HEK293 (cell line): ENCODE results near the gene RTL1.

Experiments
- CTCF ChIA-PET: fragments of 350-600 bp; formaldehyde crosslinking; extraction: SDS; loops from one replicate; lab custom pipeline; 2021; ENCODE audit warnings: antibody characterized with exemption; lab: Yijun Ruan, JAX
- POLR2A ChIA-PET: fragments of 300-600 bp; formaldehyde crosslinking; extraction: SDS; loops from one replicate; lab custom pipeline; 2020; ENCODE audit warnings: antibody characterized with exemption, inconsistent platforms; lab: Yijun Ruan, JAX
- H3K27ac ChIP-seq: fragments of 200-500 bp; sonication (Bioruptor generic); 2 replicates; pipeline ENCODE4 v1.5.1; 2014; ENCODE audit warnings: low read depth, low read length, control low read depth, inconsistent platforms; ENCODE audit errors: extremely low read depth
- H3K36me3 ChIP-seq, 2 experiments: fragments of 200-500 bp in 1 of 2; sonication (Bioruptor generic) in 1 of 2; 1 replicate in 1 of 2; 2 replicates in 1 of 2; pipeline ENCODE4 v1.5.1; 2014 to 2017; ENCODE audit warnings: inconsistent platforms in 2 of 2, low read length in 2 of 2; ENCODE audit not compliant: control insufficient read depth in 2 of 2, insufficient read depth in 1 of 2
- H3K4me1 ChIP-seq: fragments of 200-500 bp; sonication (Bioruptor generic); 2 replicates; pipeline ENCODE4 v1.5.1; 2014; ENCODE audit warnings: mild to moderate bottlenecking, low read length, inconsistent platforms; ENCODE audit not compliant: control insufficient read depth, insufficient read depth
- H3K4me3 ChIP-seq: 2 replicates; pipeline ENCODE4 v1.5.1; 2011; ENCODE audit warnings: low read depth, mild to moderate bottlenecking, control low read depth, low read length, moderate library complexity
- H3K9me3 ChIP-seq: fragments of 200-500 bp; sonication (Bioruptor generic); 2 replicates; pipeline ENCODE4 v1.5.1; 2014; ENCODE audit warnings: low read depth, low read length, inconsistent platforms; ENCODE audit not compliant: control insufficient read depth, insufficient read depth
- BCL11A ChIP-seq: fragments of 450-650 bp; formaldehyde crosslinking; IDR thresholded peaks from 2 replicates; pipeline ENCODE4 v1.5.1; 2016; ENCODE audit warnings: low read depth, missing biosample characterization, missing genetic modification characterization
- EGR2 ChIP-seq: fragments of 450-650 bp; formaldehyde crosslinking; IDR thresholded peaks from 2 replicates; pipeline ENCODE4 v1.5.1; 2016; ENCODE audit warnings: low read depth, missing biosample characterization, missing genetic modification characterization
- IKZF3 ChIP-seq: fragments of 450-650 bp; IDR thresholded peaks from 2 replicates; pipeline ENCODE4 v1.5.0; 2018; ENCODE audit warnings: missing biosample characterization, mild to moderate bottlenecking, missing genetic modification characterization, moderate library complexity
- PRDM6 ChIP-seq: fragments of 450-650 bp; formaldehyde crosslinking; IDR thresholded peaks from 2 replicates; pipeline ENCODE4 v1.5.1; 2017; ENCODE audit warnings: missing biosample characterization, missing genetic modification characterization
- RBAK ChIP-seq: fragments of 450-650 bp; formaldehyde crosslinking; IDR thresholded peaks from 2 replicates; pipeline ENCODE4 v1.5.1; 2016; ENCODE audit warnings: missing biosample characterization, missing genetic modification characterization
- SALL2 ChIP-seq: fragments of 450-650 bp; formaldehyde crosslinking; IDR thresholded peaks from 2 replicates; pipeline ENCODE4 v1.5.0; 2017; ENCODE audit warnings: missing biosample characterization, mild to moderate bottlenecking, missing genetic modification characterization, borderline replicate concordance
- TCF7L2 ChIP-seq: IDR thresholded peaks from 2 replicates; pipeline ENCODE4 v1.6.1; 2011; ENCODE audit warnings: low read depth, mild to moderate bottlenecking, inconsistent platforms, low read length, moderate library complexity, borderline replicate concordance
- ZBTB26 ChIP-seq: fragments of 450-650 bp; formaldehyde crosslinking; optimal IDR thresholded peaks from 2 replicates; pipeline ENCODE3; 2016; ENCODE audit warnings: missing biosample characterization, mild to moderate bottlenecking, missing genetic modification characterization
- ZBTB7A ChIP-seq: fragments of 450-650 bp; formaldehyde crosslinking; IDR thresholded peaks from 2 replicates; pipeline ENCODE4 v1.5.1; 2016; ENCODE audit warnings: low read depth, missing biosample characterization, missing genetic modification characterization
- ZFHX2 ChIP-seq: fragments of 450-650 bp; formaldehyde crosslinking; conservative IDR thresholded peaks from 2 replicates; pipeline ENCODE4 v1.5.1; 2016; ENCODE audit warnings: missing biosample characterization, missing genetic modification characterization
- ZFP69B ChIP-seq: fragments of 450-650 bp; formaldehyde crosslinking; IDR thresholded peaks from 2 replicates; pipeline ENCODE4 v1.5.1; 2016; ENCODE audit warnings: missing biosample characterization, missing genetic modification characterization
- ZNF24 ChIP-seq: fragments of 450-650 bp; formaldehyde crosslinking; IDR thresholded peaks from 2 replicates; pipeline ENCODE4 v1.5.1; 2016; ENCODE audit warnings: missing biosample characterization, missing genetic modification characterization
- ZNF350 ChIP-seq: fragments of 450-650 bp; formaldehyde crosslinking; IDR thresholded peaks from 2 replicates; pipeline ENCODE4 v1.5.0; 2017; ENCODE audit warnings: missing biosample characterization, mild to moderate bottlenecking, missing genetic modification characterization
- ZNF398 ChIP-seq: fragments of 450-650 bp; formaldehyde crosslinking; IDR thresholded peaks from 2 replicates; pipeline ENCODE4 v1.5.1; 2017; ENCODE audit warnings: missing biosample characterization, missing genetic modification characterization
- ZNF48 ChIP-seq: fragments of 450-650 bp; formaldehyde crosslinking; IDR thresholded peaks from 2 replicates; pipeline ENCODE4 v1.5.1; 2016; ENCODE audit warnings: missing biosample characterization, missing genetic modification characterization
- ZNF530 ChIP-seq: fragments of 450-650 bp; formaldehyde crosslinking; IDR thresholded peaks from 2 replicates; pipeline ENCODE4 v1.5.1; 2016; ENCODE audit warnings: low read depth, missing biosample characterization, missing genetic modification characterization
- ZNF561 ChIP-seq: fragments of 450-650 bp; IDR thresholded peaks from 2 replicates; pipeline ENCODE4 v1.5.1; 2018; ENCODE audit warnings: missing biosample characterization, missing genetic modification characterization, borderline replicate concordance
- ZNF660 ChIP-seq: fragments of 450-650 bp; IDR thresholded peaks from 2 replicates; pipeline ENCODE4 v1.5.1; 2018; ENCODE audit warnings: missing biosample characterization, mild to moderate bottlenecking, missing genetic modification characterization
- TF ChIP-seq, protein P1 (sequence below): fragments of 450-650 bp; formaldehyde crosslinking; IDR thresholded peaks from 2 replicates; pipeline ENCODE4 v1.5.1; 2017; ENCODE audit warnings: missing biosample characterization, missing genetic modification characterization

Gene RTL1

GRCh38 chr14:100889641-100890040 lies 13.9 kb downstream of the RTL1 start (continued):
- TF ChIP-seq ZFHX2 (tag by site-specific recombination) (no peak), ZNF398 (no peak), BCL11A (no peak), ZNF24 (no peak), TCF7L2 (no peak)
- TF ChIP-seq, protein P1, sequence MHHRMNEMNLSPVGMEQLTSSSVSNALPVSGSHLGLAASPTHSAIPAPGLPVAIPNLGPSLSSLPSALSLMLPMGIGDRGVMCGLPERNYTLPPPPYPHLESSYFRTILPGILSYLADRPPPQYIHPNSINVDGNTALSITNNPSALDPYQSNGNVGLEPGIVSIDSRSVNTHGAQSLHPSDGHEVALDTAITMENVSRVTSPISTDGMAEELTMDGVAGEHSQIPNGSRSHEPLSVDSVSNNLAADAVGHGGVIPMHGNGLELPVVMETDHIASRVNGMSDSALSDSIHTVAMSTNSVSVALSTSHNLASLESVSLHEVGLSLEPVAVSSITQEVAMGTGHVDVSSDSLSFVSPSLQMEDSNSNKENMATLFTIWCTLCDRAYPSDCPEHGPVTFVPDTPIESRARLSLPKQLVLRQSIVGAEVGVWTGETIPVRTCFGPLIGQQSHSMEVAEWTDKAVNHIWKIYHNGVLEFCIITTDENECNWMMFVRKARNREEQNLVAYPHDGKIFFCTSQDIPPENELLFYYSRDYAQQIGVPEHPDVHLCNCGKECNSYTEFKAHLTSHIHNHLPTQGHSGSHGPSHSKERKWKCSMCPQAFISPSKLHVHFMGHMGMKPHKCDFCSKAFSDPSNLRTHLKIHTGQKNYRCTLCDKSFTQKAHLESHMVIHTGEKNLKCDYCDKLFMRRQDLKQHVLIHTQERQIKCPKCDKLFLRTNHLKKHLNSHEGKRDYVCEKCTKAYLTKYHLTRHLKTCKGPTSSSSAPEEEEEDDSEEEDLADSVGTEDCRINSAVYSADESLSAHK (tag by site-specific recombination), result no peak

- Histone ChIP-seq H3K27ac (no peak overlapping the region), H3K9me3 (no peaks in the 10 kb centered on the region), H3K4me3 (no peak overlapping the region), H3K4me1 (peaks cover 16% of the 10 kb centered on the region), H3K36me3 (no peaks in the 10 kb centered on the region)
- ChIA-PET CTCF (interaction anchor here (1.7 kb wide), 1 partner anchor 38 kb away, joined by 4 read pairs; no protein-coding TSS in a partner anchor), POLR2A (no interaction called here)
- TF ChIP-seq ZBTB7A (tag by site-specific recombination) (no peak), PRDM6 (tag by site-specific recombination) (peak; percentile 90)
Observed at GRCh38 chr14:100888789-100889315, 14.7 kb downstream of the RTL1 start.

- POLR2A ChIA-PET, result no interaction called here
- peaks cover 16% of the 10 kb centered on the region for H3K4me1 ChIP-seq
- H3K4me3 ChIP-seq, result no peak overlapping the region
- CTCF ChIA-PET, result interaction anchor here (1.0 to 1.7 kb wide), 3 partner anchors 12 to 502 kb away, joined by 3 to 4 read pairs (median 3); no protein-coding TSS in a partner anchor
- no peaks in the 10 kb centered on the region for H3K9me3 ChIP-seq
- H3K36me3 ChIP-seq, result no peaks in the 10 kb centered on the region
- no peak overlapping the region for H3K27ac ChIP-seq
- TF ChIP-seq ZNF660 (tag by site-specific recombination) (no peak), IKZF3 (tag by site-specific recombination) (no peak), EGR2 (tag by site-specific recombination) (no peak), RBAK (tag by site-specific recombination) (no peak), PRDM6 (tag by site-specific recombination) (peak; percentile 23; the same call in 1 of the 2 replicates), ZFP69B (no peak), BCL11A (no peak), SALL2 (tag by site-specific recombination) (no peak), ZNF530 (tag by site-specific recombination) (no peak), ZNF350 (tag by site-specific recombination) (no peak), ZNF561 (tag by site-specific recombination) (no peak), ZFHX2 (tag by site-specific recombination) (peak; percentile 41; the same call in 1 of the 2 replicates), ZBTB26 (tag by site-specific recombination) (no peak), ZNF48 (tag by site-specific recombination) (no peak)
Observed at GRCh38 chr14:100887728-100888335, 15.7 kb downstream of the RTL1 start.
